Renal cortical epithelial cell (primary cell): Measurements from ENCODE around the gene EDIL3. TPM values are rescaled to one million over a fixed set of nuclear protein-coding genes. Genes with fewer than 3 reads are reported as not detected.
"Not testable (repeated sequence)": the region's sequence is repeated elsewhere in the genome, so short reads cannot be mapped to it uniquely, and the experiment has no call there.

ENCODE experiments used
- DNase-seq: peaks from one replicate; pipeline ENCODE4 v3.0.0-alpha.2; 2011; ENCODE audit warnings: low read depth
- total RNA-seq: library from RNA; depleted of rRNA; stranded (reverse); fragments of >200 nt; gene quantifications from 2 replicates; pipeline ENCODE4 v1.2.3, GENCODE V29; 2014

Gene EDIL3
- total RNA-seq, 1 donor from 2014 or later = 10.1 TPM

- DNase-seq = no peak
These were observed 84.7 kb downstream of the EDIL3 start for GRCh38 chr5:84299959-84300358.

GRCh38 chr5:84298628-84299027 lies 86.1 kb downstream of the EDIL3 start:
- no peak for DNase-seq

GRCh38 chr5:84297641-84298040 lies 87.0 kb downstream of the EDIL3 start:
- DNase-seq = not testable (repeated sequence)

- DNase-seq = no peak
These were observed 91.7 kb downstream of the EDIL3 start for GRCh38 chr5:84292788-84293653.

GRCh38 chr5:84292000-84292642 lies 92.6 kb downstream of the EDIL3 start:
- DNase-seq = no peak

GRCh38 chr5:84290673-84291072 lies 94.0 kb downstream of the EDIL3 start:
- DNase-seq = no peak

- DNase-seq = no peak
These were observed 94.5 kb downstream of the EDIL3 start for GRCh38 chr5:84290161-84290560.

GRCh38 chr5:84287951-84288350 lies 96.7 kb downstream of the EDIL3 start:
- DNase-seq = peak; percentile 74

- no peak for DNase-seq
These were observed 98.0 kb downstream of the EDIL3 start for GRCh38 chr5:84286662-84287061.

GRCh38 chr5:84285641-84286637 lies 98.7 kb downstream of the EDIL3 start:
- no peak for DNase-seq

- DNase-seq = no peak
These were observed 103.3 kb downstream of the EDIL3 start for GRCh38 chr5:84281383-84281782.

- DNase-seq = no peak
These were observed 105.4 kb downstream of the EDIL3 start for GRCh38 chr5:84279234-84279633.

GRCh38 chr5:84275609-84276008 lies 109.1 kb downstream of the EDIL3 start:
- no peak for DNase-seq

- peak; percentile 27 for DNase-seq
These were observed 109.9 kb downstream of the EDIL3 start for GRCh38 chr5:84274585-84275468.

- DNase-seq = no peak
These were observed 111.2 kb downstream of the EDIL3 start for GRCh38 chr5:84273517-84273883.

- DNase-seq = no peak
These were observed 111.7 kb downstream of the EDIL3 start for GRCh38 chr5:84272771-84273516.

GRCh38 chr5:84265739-84266550 lies 118.7 kb downstream of the EDIL3 start:
- DNase-seq = no peak

- no peak for DNase-seq
These were observed 119.5 kb downstream of the EDIL3 start for GRCh38 chr5:84265130-84265529.

GRCh38 chr5:84260939-84261338 lies 123.7 kb downstream of the EDIL3 start:
- DNase-seq = no peak
